Islet of Langerhans (tissue), 1 donor: ENCODE data around the gene TET1.
"Not testable (repeated sequence)": the region's sequence is repeated elsewhere in the genome, so short reads cannot be mapped to it uniquely, and the experiment has no call there.

ENCODE experiments used
- FAIRE-seq: peaks from one replicate; lab custom pipeline; 2011; peaks lifted over from hg19 to GRCh38; lab: Jason Lieb, UNC

Gene TET1

DNA sequence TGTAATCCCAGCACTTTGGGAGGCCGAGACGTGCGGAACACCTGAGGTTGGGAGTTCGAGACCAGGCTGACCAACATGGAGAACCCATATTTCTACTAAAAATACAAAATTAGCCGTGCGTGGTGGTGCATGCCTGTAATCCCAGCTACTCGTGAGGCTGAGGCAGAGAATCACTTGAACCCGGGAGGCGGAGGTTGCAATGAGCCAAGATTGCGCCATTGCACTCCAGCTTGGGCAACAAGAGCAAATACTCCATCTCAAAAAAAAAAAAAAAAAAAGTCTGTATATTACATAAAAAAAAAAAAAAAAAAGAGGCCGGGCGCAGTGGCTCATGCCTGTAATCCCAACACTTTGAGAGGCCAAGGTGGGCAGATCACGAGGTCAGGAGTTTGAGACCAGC lies 152.9 kb downstream of the TET1 start:
- FAIRE-seq = not testable (repeated sequence)

DNA sequence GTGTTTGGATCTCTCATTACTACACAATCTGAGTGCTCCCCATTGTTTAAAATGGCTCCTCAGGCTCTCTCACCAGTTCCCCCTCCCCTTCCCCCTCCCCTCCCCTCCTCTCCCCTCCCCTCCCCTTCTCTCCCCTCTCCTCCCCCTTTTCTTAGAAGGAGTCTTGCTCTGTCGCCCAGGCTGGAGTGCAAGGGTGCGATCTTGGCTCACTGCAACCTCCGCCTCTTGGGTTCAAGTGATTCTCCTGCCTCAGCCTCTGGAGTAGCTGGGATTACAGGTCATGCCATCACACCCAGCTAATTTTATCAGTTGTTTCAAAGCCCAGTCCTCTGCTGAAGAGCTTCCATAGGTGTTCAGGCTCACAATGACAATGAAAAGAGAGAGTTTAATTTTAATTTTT lies 157.3 kb downstream of the TET1 start:
- FAIRE-seq = no peak

DNA sequence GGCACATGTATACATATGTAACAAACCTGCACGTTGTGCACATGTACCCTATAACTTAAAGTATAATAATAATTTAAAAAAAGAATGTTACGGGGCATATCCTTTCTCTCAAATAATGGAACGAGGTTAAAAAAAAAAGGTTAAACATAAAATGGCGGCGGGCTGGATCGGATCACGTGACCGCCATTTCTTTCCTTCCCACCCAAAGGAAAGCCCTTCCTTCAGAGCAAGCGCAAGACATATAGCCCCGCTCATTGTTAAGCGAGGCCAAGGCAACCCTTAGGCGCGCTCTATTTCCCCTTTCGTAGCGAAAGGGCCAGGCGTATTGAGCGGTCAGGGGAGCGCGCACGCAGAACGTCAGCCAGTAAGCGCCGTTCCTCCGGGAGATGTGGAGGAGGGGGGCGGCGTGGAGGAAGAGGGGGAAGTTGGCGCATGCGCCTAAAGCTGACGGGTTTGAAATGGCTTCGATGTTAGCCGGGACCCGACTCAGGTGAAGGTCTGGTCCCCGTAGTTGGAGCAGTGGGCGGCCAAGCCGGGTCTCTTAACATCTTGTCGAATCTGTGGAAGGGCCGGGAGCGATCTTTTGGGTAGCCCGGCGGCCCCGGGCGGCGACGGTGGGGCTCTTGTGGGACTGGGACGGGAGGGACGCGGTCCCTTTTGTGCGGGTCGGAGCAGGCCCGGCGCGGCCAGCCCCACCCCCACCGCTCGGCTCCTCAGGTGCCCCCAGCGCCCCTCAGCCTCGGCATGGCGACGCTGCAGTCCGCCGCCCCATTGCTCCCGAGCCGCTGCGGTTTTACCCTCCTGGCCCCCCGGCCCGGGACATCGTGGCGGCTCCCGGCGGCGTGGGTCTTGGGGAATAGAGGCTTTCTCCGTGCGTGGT lies 160.9 kb downstream of the TET1 start, which contains the start of gene CCAR1:
TSS of gene CCAR1 (plus strand) at position 447 of the 880 bp plus-strand sequence. CDS start 1,266 bp downstream, outside the sequence.
- peak; percentile 21 for FAIRE-seq

DNA sequence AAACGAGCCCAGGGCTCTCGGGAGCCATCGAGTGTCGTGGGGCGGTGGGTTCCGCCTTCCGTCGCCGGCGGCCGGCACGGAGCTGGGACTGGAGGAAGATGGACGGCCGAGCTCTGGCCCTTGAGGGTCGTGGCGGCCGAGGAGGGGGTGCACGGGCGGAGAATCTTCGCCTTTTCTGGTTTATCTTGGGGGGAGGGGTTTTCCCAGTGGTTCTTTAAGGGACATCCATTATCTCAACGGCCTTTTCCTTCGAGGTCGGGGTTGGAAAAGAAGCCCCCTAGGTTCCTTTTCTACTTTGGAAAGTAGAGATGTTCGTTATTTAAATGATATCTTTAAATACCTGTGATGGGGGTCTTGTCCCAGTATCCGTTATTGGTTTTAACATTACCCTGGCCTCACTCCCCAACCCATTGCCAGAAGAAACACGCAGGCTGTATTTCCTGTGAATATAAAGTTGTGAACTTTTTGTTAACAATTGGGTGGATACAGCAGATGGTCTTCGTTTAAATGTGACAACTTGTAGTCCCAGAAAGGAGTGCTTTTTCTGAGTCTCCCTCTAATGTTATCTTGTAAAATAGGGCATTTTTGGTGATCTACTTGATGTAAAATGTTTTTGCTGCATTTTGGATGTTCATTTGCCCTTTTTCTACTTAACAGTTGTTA lies 161.7 kb downstream of the TET1 start:
- FAIRE-seq = no peak

DNA sequence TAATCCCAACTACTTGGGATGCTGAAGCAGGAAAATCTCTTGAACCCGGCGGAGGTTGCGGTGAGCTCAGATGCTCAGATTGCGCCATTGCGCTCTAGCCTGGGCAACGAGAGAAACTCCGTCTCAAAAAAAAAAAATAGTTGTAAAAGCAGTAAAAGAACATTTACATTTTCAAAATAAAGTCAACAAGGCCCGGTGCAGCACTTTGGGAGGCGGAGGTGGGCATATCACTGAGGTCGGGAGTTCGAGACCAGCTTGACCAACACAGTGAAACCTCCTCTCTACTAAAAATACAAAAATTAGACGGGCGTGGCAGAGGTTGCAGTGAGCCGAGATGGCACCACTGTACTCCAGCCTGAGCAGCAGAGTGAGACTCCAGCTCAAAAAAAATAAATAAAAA lies 164.9 kb downstream of the TET1 start:
- FAIRE-seq = no peak

DNA sequence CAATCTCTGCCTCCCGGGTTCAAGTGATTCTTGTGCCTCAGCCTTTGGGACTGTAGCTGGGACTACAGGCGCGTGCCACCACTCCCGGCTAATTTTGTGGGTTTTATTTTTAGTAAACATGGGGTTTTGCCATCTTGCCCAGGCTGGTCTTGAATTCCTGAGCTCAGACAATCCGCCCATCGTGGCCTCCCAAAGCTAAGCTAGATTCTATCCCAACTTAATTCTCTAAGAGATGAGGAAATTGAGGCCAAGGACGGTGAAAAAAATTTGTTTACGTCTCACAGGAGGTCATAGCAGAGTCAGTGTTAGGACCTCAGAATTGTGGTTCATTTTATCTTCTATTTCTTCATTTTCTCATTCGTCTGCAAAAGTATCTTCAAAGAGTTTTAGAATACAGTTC lies 167.0 kb downstream of the TET1 start:
- no peak for FAIRE-seq

DNA sequence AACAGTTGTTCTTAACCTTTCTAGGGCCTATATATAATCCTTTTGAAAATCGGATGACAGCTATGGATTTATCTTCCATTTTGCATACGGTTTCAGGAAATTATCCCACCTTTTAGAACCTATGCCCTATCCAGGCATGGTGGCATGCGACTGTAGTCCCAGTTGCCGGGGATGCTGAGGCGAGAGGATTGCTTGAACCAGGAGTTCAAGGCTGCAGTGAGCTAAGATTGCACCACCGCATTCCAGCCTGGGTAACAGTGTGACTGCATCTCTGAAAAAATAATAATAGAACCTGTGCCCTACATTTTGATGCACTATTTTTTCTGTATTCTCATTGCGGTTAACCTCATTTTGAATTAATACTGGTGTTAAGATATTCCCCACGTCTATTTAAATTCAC lies 172.5 kb downstream of the TET1 start:
- no peak for FAIRE-seq

DNA sequence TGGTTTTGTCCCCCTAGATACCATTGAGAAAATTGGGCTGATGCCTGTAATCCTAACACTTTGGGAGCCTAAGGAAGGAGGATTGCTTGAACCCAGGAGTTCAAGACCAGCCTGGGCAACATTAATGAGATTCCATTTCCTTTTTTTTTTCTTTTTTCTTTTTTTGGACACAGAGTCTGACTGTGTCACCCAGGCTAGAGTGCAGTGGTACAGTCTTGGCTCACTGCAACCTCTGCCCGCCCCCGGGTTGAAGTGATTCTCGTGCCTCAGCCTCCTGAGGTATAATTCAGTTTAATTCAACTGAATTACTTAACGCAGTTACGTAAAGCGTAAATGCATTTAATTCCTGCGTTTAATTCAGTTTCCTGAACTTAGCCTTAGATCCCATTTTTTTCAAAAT lies 174.2 kb downstream of the TET1 start:
- FAIRE-seq = no peak

DNA sequence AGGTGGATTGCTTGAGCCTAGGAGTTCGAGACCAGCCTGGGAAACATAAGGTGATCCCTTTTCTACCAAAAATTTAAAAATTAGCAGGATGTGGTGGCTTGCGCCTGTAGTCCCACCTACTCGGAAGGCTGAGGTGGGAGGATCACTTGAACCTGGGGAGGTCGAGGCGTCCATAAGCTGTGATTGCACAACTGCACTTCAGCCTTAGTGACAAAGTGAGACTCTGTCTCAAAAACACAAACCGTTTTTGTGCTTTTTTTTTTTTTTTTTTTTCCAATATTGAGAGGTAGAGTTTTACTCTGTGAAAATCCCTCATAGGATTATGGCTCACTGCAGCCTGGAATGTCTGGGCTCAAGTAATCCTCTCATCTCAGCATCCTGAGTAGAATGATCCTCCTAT lies 175.0 kb downstream of the TET1 start:
- no peak for FAIRE-seq

DNA sequence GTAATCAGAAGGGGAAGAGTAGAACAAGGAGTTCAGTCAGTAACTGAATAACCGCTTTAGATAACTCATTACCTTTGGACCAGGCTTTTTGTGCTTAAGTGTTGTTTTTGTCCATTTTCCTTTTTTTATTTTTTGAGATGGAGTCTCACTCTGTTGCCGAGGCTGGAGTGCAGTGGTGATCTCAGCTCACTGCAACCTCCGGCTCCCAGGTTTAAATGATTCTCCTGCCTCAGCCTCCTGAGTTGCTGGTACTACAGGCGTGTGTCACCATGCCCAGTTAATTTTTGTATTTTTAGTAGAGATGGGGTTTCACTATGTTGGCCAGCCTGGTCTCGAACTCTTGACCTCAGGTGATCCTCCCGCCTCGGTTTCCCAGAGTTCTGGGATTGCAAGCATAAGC lies 175.6 kb downstream of the TET1 start:
- not testable (repeated sequence) for FAIRE-seq

DNA sequence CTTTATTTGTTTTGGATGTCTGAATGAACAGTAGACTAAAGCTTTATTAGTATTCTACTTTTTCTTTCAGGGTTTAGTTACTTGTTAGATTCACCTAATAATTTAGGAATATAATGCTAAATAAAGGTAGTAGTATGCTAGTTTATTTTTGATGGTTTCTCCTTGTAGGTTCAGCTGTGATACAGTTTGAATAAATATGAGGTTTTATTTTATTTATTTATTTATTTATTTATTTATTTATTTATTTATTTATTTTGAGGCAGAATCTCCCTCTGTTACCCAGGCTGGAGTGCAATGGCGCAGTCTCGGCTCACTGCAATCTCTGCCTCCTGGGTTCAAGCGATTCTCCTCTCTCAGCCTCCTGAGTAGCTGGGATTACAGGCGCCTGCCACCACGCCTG lies 180.5 kb downstream of the TET1 start:
- not testable (repeated sequence) for FAIRE-seq

DNA sequence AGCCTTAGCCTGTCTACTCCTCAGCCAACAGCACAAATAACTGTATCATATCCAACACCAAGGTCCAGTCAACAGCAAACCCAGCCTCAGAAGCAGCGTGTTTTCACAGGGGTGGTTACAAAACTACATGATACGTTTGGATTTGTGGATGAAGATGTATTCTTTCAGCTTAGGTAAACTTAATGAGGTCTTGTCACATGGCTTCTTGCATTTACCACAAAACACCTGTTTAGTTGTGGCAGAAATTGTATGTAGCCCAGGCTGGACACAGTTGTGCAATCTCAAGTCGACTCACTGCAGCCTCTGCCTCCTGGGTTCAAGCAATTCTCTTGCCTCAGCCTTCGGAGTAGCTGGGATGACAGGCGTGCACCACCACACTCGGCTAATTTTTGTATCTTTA lies 182.3 kb downstream of the TET1 start:
- FAIRE-seq = no peak
